ENCODE data around the gene SESN3. TPM values are rescaled to one million over a fixed set of nuclear protein-coding genes. Genes with fewer than 3 reads are reported as not detected.
"Not testable (repeated sequence)": the region's sequence is repeated elsewhere in the genome, so short reads cannot be mapped to it uniquely, and the experiment has no call there.

The SESN3 gene
- total RNA-seq, 3 donors from 2014 or later: 28.2 to 98.1 (median 39.7) TPM

GRCh38 chr11:95229199-95229992, 1.6 kb downstream of the SESN3 start:
- no peaks in the 10 kb centered on the region for H3K36me3 ChIP-seq
- intact Hi-C loops (cut with DNase I; ENCODE audit: low total_unique reads): no loop called here
- H3K27ac ChIP-seq: peak overlapping the region; percentile 92 to 93
- no peak for DNase-seq (ENCODE audit: low spot score in 2 of 2)
- TF ChIP-seq POLR2AphosphoS5 (IDR thresholded peaks at IDR 0.05) (no peak), POLR2A (IDR thresholded peaks at IDR 0.05) (no peak), CTCF (IDR thresholded peaks at IDR 0.05) (no peak)
- no peaks in the 10 kb centered on the region for H3K27me3 ChIP-seq
- peak overlapping the region; percentile 81 to 96 (median 84) for H3K4me3 ChIP-seq
- H3K9me3 ChIP-seq: no peaks in the 10 kb centered on the region
- H3K4me1 ChIP-seq: no peaks in the 10 kb centered on the region

DNA sequence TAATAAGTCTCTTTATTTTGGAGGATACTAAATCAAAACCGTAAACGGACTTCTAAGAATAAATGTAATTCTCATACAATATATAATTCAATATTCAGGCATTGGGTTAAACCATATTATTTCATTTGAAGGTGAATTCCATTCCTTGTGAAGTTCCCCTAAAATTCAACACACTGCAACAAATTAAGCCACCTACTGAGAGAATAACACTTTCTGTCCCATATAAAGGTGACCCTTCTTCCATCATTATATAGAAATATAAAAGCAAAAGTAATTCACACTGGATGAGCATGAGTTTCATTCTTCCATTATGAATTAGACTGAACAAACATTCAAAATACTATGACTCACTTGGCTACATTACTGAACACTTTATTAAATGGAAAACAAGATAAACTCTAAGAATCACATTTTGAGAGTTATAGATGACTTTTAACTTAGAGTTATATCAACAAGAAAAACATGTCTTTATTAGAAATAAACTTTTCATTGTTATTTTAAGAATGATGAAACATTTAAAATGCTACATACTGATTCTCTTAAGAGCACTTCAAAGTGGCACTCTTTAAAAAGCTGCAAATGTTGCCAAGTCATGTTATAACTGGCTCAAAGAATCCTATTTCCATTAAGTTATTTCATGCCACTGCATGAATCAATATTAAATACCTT, 2.8 kb downstream of the SESN3 start:
- H3K4me3 ChIP-seq: peak overlapping the region in 2 of 3 donors; percentile 81 to 96
- intact Hi-C loops (cut with DNase I; ENCODE audit: low total_unique reads): no loop called here

DNA sequence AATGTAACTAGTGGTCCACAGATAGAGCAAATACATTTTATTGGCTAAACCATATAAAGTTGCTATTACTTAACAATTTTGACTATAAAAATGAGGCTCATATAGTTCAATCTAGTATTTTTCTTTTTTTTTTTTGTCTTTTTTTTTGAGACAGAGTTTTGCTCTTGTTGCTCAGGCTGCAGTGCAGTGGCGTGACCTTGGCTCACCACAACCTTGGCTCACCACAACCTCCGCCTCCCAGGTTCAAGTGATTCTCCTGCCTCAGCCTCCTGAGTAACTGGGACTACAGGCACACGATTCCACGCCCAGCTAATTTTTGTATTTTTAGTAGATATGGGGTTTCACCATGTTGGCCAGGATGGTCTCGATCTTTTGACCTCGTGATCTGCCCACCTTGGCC, 3.9 kb downstream of the SESN3 start:
- H3K36me3 ChIP-seq; H3K27me3 ChIP-seq; H3K4me3 ChIP-seq; intact Hi-C loops (cut with DNase I; ENCODE audit: low total_unique reads); H3K4me1 ChIP-seq; H3K9me3 ChIP-seq; DNase-seq (ENCODE audit: low spot score in 2 of 2); H3K27ac ChIP-seq: not testable (repeated sequence)

More for the DNA sequence above, 2.8 kb downstream of the SESN3 start:
- Histone ChIP-seq H3K27ac (peak overlapping the region in 1 of 2 donors; percentile 35), H3K4me1 (no peaks in the 10 kb centered on the region), H3K36me3 (no peaks in the 10 kb centered on the region), H3K9me3 (no peaks in the 10 kb centered on the region), H3K27me3 (no peaks in the 10 kb centered on the region)
- DNase-seq (ENCODE audit: low spot score in 2 of 2): no peak
- TF ChIP-seq POLR2AphosphoS5 (IDR thresholded peaks at IDR 0.05) (no peak), POLR2A (IDR thresholded peaks at IDR 0.05) (no peak), CTCF (IDR thresholded peaks at IDR 0.05) (no peak)

- Histone ChIP-seq H3K4me1 (no peaks in the 10 kb centered on the region), H3K9me3 (no peaks in the 10 kb centered on the region), H3K36me3 (no peaks in the 10 kb centered on the region), H3K27me3 (no peaks in the 10 kb centered on the region), H3K4me3 (no peak overlapping the region), H3K27ac (no peak overlapping the region)
- intact Hi-C loops (cut with DNase I; ENCODE audit: low total_unique reads): no loop called here
- TF ChIP-seq POLR2AphosphoS5 (IDR thresholded peaks at IDR 0.05): no peak
- no peak for TF ChIP-seq POLR2A (IDR thresholded peaks at IDR 0.05)
- TF ChIP-seq CTCF (IDR thresholded peaks at IDR 0.05): no peak
- DNase-seq (ENCODE audit: low spot score in 2 of 2): no peak
Measured at GRCh38 chr11:95222817-95223216, 8.2 kb downstream of the SESN3 start.

DNA sequence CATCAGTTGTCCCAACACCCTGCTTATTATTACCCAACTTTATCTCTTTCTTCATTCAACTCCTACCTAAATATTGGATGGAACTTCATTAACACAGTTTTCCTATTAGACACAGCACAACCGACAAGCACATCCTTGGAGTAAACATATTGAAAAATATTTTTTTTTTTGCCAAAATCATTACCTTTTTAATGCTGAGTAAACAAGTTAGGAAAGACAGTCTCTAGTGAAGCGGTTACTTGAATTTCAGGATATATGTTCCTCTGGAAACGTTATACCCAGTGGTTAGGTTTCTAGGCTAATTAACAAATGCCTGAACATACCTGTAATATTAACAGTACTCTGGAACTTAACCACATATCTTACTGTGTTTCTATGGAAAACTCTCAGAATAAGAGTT, 11.4 kb downstream of the SESN3 start:
- no peak overlapping the region for H3K4me3 ChIP-seq
- no peak overlapping the region for H3K27ac ChIP-seq
- H3K9me3 ChIP-seq: no peaks in the 10 kb centered on the region
- no peaks in the 10 kb centered on the region for H3K36me3 ChIP-seq
- no peak for DNase-seq (ENCODE audit: low spot score in 2 of 2)
- H3K4me1 ChIP-seq: no peaks in the 10 kb centered on the region
- intact Hi-C loops (cut with DNase I; ENCODE audit: low total_unique reads): no loop called here
- no peaks in the 10 kb centered on the region for H3K27me3 ChIP-seq
- TF ChIP-seq CTCF (IDR thresholded peaks at IDR 0.05) (no peak), POLR2A (IDR thresholded peaks at IDR 0.05) (no peak)
